RCC 7860 (cell line): ENCODE results near the gene ADCYAP1.

ENCODE experiments used
- DNase-seq: peaks from one replicate; pipeline ENCODE4 v3.0.0-alpha.2; 2015; ENCODE audit warnings: low spot score
- FAIRE-seq: peaks from 2 replicates; lab custom pipeline; 2012; peaks lifted over from hg19 to GRCh38; lab: Jason Lieb, UNC

The ADCYAP1 gene

GRCh38 chr18:908758-909724, 4.4 kb downstream of the ADCYAP1 start:
- FAIRE-seq: no peak
- DNase-seq: no peak

DNA sequence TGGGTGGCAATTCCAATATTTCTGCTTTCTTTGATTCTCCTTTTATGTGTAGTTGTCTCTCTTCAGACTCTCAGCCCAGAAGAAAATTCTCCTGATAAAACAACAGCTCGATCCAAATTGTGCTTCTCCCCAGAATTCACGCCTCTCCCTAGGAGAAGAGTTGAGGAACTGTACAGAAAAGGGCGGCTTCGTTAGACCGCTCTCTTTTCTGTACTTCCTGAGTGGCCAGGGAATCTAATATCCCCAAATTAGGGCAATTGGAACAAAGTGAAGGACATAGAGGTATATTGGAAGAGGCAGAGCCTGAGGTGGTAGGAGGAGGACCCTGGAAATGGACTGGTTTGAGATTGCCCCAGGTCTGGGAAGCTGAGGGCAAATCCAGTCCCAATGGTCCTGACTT, 5.6 kb downstream of the ADCYAP1 start:
- DNase-seq: no peak
- no peak for FAIRE-seq

GRCh38 chr18:911025-911424, 6.4 kb downstream of the ADCYAP1 start:
- FAIRE-seq (no peak), DNase-seq (no peak)

GRCh38 chr18:911486-911885, 6.8 kb downstream of the ADCYAP1 start:
- FAIRE-seq (no peak), DNase-seq (no peak)

DNA sequence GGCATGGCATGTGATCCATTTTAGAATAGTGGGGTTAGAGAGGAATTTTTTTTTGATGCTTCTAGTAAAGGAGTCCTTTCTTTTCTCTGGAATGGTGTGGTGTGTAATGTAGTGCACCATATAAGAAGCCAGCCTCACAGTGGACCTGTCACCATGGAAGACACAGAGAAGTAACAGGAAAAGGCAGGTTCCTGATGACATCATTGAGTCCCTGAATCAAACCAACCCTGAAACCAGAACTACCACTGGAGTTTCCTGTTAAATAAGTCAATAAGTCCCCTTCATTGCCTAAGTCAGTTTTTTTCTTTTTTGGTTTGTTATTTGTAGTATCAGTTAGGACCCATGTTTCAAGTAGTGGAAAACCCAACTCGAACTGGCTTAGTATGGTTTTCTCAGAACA, 11.9 kb downstream of the ADCYAP1 start:
- no peak for FAIRE-seq
- no peak for DNase-seq

DNA sequence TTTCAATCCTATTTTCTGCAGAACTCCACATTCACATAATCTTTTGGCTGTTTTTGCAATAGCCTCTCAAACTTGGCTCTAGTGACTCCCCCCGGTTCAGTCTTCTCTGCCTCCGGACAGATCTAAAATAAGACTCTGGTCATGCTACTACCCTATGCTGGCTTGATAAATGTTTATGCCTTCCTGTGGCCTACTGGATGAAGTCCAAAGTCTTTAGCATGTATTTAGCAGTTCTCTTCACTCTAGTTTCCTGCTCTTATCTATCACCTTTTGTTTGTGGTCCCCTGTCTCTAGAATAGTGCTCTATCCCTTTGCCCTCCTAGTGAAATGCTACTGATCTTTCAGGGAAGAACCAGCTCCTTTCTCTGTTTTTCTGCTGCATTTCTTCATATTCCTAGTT, 14.4 kb downstream of the ADCYAP1 start:
- FAIRE-seq (no peak), DNase-seq (no peak)

DNA sequence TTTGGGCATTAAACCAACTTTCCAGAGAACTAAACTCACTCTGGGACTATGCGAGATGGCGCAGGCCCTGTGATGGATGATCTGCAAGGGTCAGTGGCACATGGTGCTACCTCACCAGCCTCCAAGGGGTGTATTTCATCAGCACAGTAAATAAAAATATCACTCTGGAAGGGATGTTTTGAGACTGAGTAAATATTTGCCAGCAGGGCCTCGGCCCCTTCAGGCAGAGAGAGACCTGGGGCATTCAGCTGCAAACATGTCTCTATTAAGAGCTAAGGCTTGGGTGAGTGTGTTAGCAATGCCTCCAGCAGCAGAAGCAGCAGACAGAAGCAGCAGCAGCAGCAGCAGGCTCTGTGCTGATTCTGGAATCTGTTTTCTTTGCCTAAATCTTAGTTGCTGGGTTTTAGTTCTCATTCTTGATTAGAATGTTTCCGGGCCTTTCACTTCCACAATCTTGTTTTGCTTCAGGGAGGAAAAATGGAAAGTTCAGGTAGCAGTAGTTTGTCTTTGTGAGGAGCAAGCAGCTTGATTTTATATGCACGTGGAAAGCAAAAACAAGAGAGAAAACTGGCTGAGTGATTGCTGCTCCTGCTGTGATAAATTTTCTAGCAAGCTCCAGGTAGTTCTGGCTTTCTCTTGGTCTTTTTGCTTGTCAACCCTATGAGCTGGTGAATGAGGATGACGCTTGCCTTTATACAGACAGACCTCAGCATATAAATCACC, 18.6 kb downstream of the ADCYAP1 start:
- DNase-seq (no peak), FAIRE-seq (no peak)

GRCh38 chr18:924987-925386, 20.3 kb downstream of the ADCYAP1 start:
- FAIRE-seq (no peak), DNase-seq (no peak)

GRCh38 chr18:926946-927345, 22.3 kb downstream of the ADCYAP1 start:
- no peak for DNase-seq
- no peak for FAIRE-seq

- DNase-seq: no peak
- no peak for FAIRE-seq
Observed at GRCh38 chr18:933082-933481, 28.4 kb downstream of the ADCYAP1 start.

DNA sequence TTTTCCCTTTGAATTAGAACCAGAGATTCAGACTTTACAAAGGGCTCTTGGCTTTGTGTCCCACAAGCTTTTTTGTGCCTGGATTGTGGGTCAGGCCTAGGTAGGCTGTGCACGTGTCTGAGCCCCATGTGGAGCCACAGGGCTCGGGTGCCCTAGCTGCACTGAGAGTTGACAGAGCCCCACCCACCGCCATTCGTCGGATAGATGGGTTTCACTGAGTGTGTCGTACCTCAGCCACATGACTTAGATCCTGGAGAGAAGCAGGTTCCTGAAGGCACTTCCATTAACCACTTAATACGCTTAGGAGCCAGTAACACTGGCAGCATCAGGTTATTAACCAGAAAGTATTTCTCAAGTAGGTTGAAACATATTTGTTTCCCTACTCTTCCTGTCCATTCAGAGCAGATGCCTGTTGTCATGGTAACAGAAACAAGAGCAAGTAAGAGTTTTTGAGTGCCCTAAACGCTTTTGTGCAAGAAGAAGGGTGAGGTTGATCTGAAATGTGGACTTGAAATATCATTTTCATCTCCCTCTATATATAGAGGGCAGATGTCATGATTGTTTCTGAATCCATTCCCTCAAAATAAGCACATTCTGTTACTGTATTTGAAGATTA, 30.0 kb downstream of the ADCYAP1 start:
- FAIRE-seq: no peak
- DNase-seq: no peak

GRCh38 chr18:936941-937340, 32.3 kb downstream of the ADCYAP1 start:
- FAIRE-seq (no peak), DNase-seq (no peak)

DNA sequence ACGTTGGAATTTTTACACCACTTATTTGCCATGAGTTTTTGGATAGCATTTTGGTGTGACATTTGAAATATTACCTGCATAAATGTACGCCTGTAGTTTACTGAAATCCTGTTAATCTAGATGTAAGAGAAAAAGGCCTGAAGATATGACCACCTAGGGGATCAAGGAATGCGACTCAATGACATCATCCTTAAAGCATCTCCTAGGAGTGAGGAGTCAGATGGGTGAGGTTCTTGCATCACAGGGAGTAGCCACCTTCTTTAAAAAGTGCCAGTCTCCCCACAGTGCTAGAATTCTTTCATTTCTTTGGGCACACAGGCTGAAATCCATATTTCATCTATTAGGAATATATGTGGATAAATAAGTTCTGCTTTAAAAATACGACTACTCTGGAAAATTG, 34.5 kb downstream of the ADCYAP1 start:
- FAIRE-seq (no peak), DNase-seq (peak; percentile 49)

DNA sequence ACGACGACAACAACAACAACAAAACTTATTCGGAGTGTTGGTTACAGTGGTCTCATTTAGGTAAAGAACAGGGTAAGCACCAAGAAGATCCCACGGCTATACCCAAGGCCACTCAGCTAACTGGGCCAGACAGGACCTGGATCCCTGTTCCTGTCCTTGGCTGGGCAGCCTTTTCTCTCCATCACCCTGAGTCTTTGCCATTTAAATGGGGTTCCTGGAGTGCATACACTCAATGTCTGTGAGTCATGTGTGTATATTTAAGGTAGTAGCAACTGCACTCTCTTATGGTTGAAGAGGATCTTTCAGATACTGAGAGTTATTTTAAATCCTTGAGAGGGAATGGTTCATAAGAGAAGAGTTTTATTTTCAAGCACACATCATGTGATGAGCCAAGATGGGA, 35.3 kb downstream of the ADCYAP1 start:
- FAIRE-seq (no peak), DNase-seq (no peak)

DNA sequence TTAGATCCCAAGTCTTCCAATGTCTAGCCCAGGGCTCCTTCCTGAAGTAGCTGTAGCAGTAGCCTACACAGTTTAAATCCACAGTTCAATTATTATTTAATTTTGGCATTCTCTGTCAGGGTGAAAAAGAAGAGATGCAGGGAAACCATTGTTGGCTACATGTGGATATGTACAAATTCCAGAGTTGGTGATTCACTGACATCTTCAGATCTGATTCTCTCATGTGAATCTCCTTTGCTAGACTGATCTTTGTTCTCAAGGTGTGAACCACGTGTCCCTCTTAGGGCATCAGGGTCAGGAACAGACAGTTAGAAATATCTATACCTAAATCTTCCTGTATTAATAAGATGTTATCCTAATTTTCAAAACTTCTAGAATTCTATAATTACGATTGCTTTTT, 36.7 kb downstream of the ADCYAP1 start:
- FAIRE-seq: no peak
- peak; percentile 52 for DNase-seq

DNA sequence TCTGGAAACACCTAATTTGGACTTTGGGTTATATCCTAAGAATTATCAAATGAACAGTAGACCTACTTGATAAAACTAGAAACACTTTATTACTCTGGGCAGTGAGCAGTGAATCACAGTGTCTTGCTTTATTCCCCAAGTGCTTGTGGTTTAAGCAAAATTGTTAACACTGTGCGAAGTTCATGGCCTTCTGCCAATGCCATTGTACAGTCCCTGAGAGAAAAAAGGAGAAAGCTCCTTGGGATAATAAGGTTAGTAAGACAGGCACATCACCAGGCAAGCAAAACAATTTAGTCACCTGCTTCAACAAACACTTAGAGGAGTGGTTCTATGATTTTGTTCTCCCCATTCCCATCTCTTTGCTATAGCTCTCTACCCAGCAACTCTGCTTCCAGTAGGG, 39.8 kb downstream of the ADCYAP1 start:
- peak; percentile 81 for DNase-seq
- peak; percentile 78 for FAIRE-seq

DNA sequence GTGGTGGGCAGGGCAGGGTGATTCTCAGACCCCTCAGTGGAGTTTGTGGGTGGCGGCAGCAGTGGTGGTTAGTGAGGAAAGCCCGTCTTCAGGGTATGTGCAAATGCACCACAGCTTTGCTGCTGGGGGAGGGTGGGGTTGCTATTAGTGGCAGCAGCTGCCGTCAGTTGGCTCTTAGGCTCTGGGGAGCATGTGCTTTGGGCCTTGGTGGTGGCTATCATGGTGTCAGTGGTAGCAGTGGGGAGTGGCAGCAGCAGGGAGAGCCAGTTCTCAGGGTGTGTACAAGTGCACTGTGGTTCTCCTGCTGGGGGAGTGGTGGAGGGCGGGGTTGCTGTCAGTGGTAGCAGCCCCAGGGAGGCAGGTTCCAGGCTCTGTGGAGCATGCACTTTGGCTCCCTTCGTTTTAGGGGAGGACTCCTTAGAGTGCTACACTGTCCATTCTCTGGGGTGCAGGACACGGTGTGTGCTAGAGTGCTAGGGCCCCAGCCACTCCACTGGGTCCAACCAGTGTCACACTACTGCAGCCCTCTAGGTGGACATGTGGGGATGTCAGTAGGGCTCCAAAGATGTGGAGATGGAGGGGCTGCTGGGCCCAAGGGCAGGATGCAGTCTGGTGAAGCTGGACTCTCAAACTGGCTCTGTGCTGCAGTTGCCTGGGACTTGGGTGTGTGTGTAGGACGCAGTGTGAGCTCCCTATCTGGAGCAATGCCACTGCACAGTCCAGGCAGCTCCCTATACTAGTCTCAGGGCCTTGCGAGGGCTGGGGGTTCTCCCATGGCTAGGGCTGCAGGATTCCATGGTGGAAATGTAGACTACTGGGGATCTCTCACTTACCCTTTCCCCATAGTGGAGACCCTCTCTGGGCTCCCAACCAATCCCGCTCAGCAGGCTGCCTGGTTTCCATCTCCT, 45.3 kb downstream of the ADCYAP1 start:
- DNase-seq: no peak

DNA sequence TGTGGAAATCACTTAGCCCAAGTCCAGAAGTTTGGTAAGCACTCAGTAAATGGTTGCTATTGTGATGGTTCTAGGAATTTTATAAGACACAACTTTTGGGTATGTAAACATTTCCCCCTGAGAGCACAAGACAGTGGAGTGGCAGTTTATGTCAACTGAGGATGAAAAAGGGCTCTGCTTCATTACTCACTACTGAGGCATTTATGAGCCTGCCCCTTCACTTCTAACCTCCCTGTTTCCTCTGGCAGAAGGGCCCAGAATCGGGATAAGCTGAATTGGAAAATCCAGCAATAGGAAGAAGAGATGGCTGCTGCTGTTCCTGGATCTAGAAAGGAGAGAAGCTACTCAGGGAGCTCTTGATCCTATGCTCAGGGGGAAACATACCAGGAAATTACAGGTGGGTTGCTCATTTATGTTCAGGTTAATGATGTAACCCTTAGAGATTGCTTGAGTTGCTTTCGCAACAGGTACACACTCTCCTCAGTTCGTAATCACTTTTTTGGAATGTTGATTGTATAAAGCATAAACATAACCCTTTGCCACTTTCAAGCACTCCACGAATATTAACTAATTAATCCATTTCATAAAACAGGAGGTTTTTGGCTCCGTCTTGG, 46.3 kb downstream of the ADCYAP1 start:
- FAIRE-seq: no peak
- no peak for DNase-seq

More for the DNA sequence above, 45.3 kb downstream of the ADCYAP1 start:
- FAIRE-seq: no peak

DNA sequence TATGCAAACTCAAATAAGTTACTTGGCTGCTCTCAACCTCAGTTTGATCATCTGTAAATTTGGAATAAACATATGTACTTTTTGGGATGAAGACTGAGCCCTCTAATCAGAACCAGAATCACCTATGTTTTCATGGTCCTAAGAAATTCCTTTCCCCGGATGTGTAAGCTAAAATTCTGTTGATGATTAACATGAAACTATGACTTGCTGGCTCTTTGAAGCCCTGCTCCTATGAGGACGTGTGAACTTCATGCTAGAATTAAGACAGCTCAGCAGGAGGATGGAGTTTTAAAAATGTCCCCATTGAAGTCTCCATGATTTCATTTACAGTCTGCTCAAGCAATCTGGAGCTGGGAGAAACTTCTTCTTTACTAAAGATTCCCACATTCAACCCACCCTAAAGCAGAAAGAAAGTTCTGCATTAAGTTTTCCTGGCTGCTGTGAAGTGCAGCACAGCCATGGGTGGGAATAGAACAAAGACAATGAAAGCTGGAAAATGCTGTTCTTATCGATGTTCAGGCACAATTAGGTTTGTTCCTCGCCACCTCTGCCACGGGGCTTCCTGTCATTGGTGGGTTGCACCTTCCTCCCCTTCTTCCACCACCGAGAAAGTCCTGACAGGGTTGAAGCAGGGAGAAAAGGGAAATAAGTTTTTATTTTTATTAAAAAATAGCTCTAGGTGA, 50.9 kb downstream of the ADCYAP1 start:
- FAIRE-seq (no peak), DNase-seq (peak; percentile 45)

GRCh38 chr18:957829-958228, 53.2 kb downstream of the ADCYAP1 start:
- FAIRE-seq (no peak), DNase-seq (no peak)
